PC-3 (cell line): ENCODE results near the gene DNAJC5. TPM values are rescaled to one million over a fixed set of nuclear protein-coding genes. Genes with fewer than 3 reads are reported as not detected.

ENCODE experiments used
- ATAC-seq: fragments of 200-7000 bp; cut with Tn5 transposase; 2 replicates; pipeline ENCODE4 v1.9.1; 2020; ENCODE audit warnings: mild to moderate bottlenecking, moderate library complexity
- BruUV-seq: library from RNA; stranded (reverse); fragments of 400-500 nt; replicated peaks from 2 replicates; lab custom pipeline; 2021; lab: Mats Ljungman, UMichigan
- CTCF ChIA-PET: fragments of 300-600 bp; sonication (Branson Sonifier 250); formaldehyde crosslinking; loops from one replicate; lab custom pipeline; 2022; ENCODE audit warnings: antibody characterized with exemption; lab: Charles Lee
- POLR2A ChIA-PET: fragments of 300-600 bp; sonication (Branson Sonifier 250); formaldehyde crosslinking; loops from one replicate; lab custom pipeline; 2022; ENCODE audit warnings: antibody characterized with exemption; ENCODE audit not compliant: unreplicated experiment; lab: Charles Lee
- DNase-seq: peaks from one replicate; pipeline ENCODE4 v3.0.0-alpha.2; 2015
- H2AFZ ChIP-seq: fragments of 300-600 bp; sonication (generic); 2 replicates; pipeline ENCODE4 v1.6.0; 2016; ENCODE audit warnings: antibody characterized with exemption, low read length
- H3F3A ChIP-seq: fragments of 300-600 bp; sonication (generic); one replicate; pipeline ENCODE4 v1.6.0; 2017; ENCODE audit warnings: antibody characterized with exemption, low read length, control low read depth, mild to moderate bottlenecking; ENCODE audit not compliant: unreplicated experiment
- H3K27ac ChIP-seq: fragments of 300-600 bp; sonication (generic); 2 replicates; pipeline ENCODE4 v1.5.1; 2016; ENCODE audit warnings: mild to moderate bottlenecking, low read length
- H3K27me3 ChIP-seq: fragments of 300-600 bp; sonication (generic); 2 replicates; pipeline ENCODE4 v1.6.1; 2016; ENCODE audit warnings: low read length, mixed read lengths
- H3K36me3 ChIP-seq: fragments of 300-600 bp; sonication (generic); 2 replicates; pipeline ENCODE4 v1.6.1; 2016; ENCODE audit warnings: low read depth, mixed run types, low read length, mixed read lengths
- H3K4me1 ChIP-seq: fragments of 300-600 bp; sonication (generic); 2 replicates; pipeline ENCODE4 v1.5.1; 2016; ENCODE audit warnings: low read length; ENCODE audit not compliant: insufficient read depth
- H3K4me2 ChIP-seq: fragments of 300-600 bp; sonication (generic); 2 replicates; pipeline ENCODE4 v1.6.0; 2016; ENCODE audit warnings: low read length
- H3K4me3 ChIP-seq: fragments of 300-600 bp; sonication (generic); 2 replicates; pipeline ENCODE4 v1.5.1; 2016; ENCODE audit warnings: mild to moderate bottlenecking, low read length, mixed read lengths
- H3K79me2 ChIP-seq: fragments of 300-600 bp; sonication (generic); 2 replicates; pipeline ENCODE4 v1.6.1; 2017; ENCODE audit warnings: low read length, mixed read lengths
- H3K9ac ChIP-seq: fragments of 300-600 bp; sonication (generic); 2 replicates; pipeline ENCODE4 v1.6.0; 2016; ENCODE audit warnings: mild to moderate bottlenecking, low read length
- H3K9me2 ChIP-seq: fragments of 300-600 bp; sonication (generic); replicated peaks from 2 replicates; pipeline ENCODE4 v1.6.1; 2016; ENCODE audit warnings: mixed run types, low read length, mixed read lengths
- H3K9me3 ChIP-seq: fragments of 300-600 bp; sonication (generic); 2 replicates; pipeline ENCODE4 v1.6.1; 2016; ENCODE audit warnings: low read length, mixed read lengths
- H4K20me1 ChIP-seq: fragments of 300-600 bp; sonication (generic); 2 replicates; pipeline ENCODE4 v1.6.1; 2016; ENCODE audit warnings: low read length, mixed read lengths
- CTCF ChIP-seq: fragments of 300-600 bp; sonication (generic); conservative IDR thresholded peaks from 2 replicates; pipeline ENCODE4 v1.5.1; 2017; ENCODE audit warnings: antibody characterized with exemption, low read depth, mild to moderate bottlenecking, low read length
- EZH2 ChIP-seq: fragments of 300-600 bp; sonication (generic); IDR thresholded peaks from one replicate; pipeline ENCODE4 v1.6.1; 2017; ENCODE audit warnings: antibody characterized with exemption, mild to moderate bottlenecking, low read length; ENCODE audit not compliant: unreplicated experiment
- EZH2phosphoT487 ChIP-seq: fragments of 300-600 bp; sonication (generic); IDR thresholded peaks from 2 replicates; pipeline ENCODE4 v1.6.1; 2018; ENCODE audit warnings: mild to moderate bottlenecking, antibody characterized with exemption, low read length, borderline replicate concordance
- intact Hi-C: fragments of 100-400 bp; cut with micrococcal nuclease; formaldehyde crosslinking; loops from 2 replicates; pipeline ENCODE4 v1.9.0; 2023
- total RNA-seq: library from RNA; depleted of rRNA; stranded (reverse); fragments of >200 nt; gene quantifications from 2 replicates; pipeline ENCODE4 v1.2.3, GENCODE V29; 2014

DNAJC5 gene
- total RNA-seq, 1 experiment from 2014 or later: 73.7 TPM

- H3K79me2 ChIP-seq: peaks cover 52% of the 10 kb centered on the region
- peak within 1 kb of the TSS; percentile 97 for H3K4me2 ChIP-seq
- intact Hi-C loops: loop anchor here (2.0 to 5.0 kb wide), 2 partner anchors 45 to 419 kb away; partner anchors contain the start of gene PTK6
- H3K27me3 ChIP-seq: no peaks in the 10 kb centered on the region
- H3K36me3 ChIP-seq: peaks cover 5% of the 10 kb centered on the region; the same call in 1 of the 2 replicates
- H3K4me1 ChIP-seq: peaks cover 33% of the 10 kb centered on the region
- H2AFZ ChIP-seq: peak within 1 kb of the TSS; percentile 90
- CTCF ChIA-PET: interaction anchor here (0.6 kb wide), 1 partner anchor 48 kb away, joined by 3 read pairs; no protein-coding TSS in a partner anchor
- POLR2A ChIA-PET: interaction anchor here (0.6 kb wide), 1 partner anchor 45 kb away, joined by 3 read pairs; no protein-coding TSS in a partner anchor
- TF ChIP-seq CTCF: no peak
- TSS peak; percentile 12 for BruUV-seq
- H3F3A ChIP-seq: no peaks in the 10 kb centered on the region
- H3K9ac ChIP-seq: peak within 1 kb of the TSS; percentile 98
- DNase-seq: peak; percentile 83
- H4K20me1 ChIP-seq: peaks cover 34% of the 10 kb centered on the region; the same call in 1 of the 2 replicates
- H3K9me3 ChIP-seq: no peaks in the 10 kb centered on the region
- ATAC-seq: peak; percentile 72
- peak within 1 kb of the TSS; percentile 91 for H3K27ac ChIP-seq
- no peaks in the 10 kb centered on the region for H3K9me2 ChIP-seq
- H3K4me3 ChIP-seq: peak within 1 kb of the TSS; percentile 95
Measured at GRCh38 chr20:63955827-63956663, 61.1 kb downstream of the DNAJC5 start, which contains the start of gene UCKL1. TSS of gene UCKL1 (minus strand) at chr20:63956416. CDS start at chr20:63956372, 44 bp downstream.

DNA sequence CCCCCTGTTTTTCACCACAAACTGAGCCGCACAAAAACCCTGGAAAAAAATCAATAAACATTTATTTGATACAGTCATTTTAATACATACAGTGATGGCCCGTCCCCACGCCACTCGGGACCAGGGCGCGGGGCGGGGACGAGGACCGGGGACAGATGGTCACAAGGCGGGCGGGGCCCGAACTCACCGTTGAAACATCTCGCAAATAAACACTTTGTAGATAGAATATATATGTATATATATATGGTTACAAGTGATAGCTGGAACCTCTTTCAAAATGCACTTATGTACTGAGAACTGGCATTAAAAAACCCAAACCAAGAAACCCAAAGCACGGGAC, 61.7 kb downstream of the DNAJC5 start:
- peak overlapping the region; percentile 66 for H2AFZ ChIP-seq
- H3K9me3 ChIP-seq: no peaks in the 10 kb centered on the region
- H3K4me2 ChIP-seq: peak overlapping the region; percentile 89
- POLR2A ChIA-PET: interaction anchor here (0.5 to 0.6 kb wide), 2 partner anchors 46 to 54 kb away, joined by 3 to 11 read pairs; no protein-coding TSS in a partner anchor
- CTCF ChIA-PET: interaction anchor here (0.6 kb wide), 1 partner anchor 48 kb away, joined by 3 read pairs; no protein-coding TSS in a partner anchor
- H3K9me2 ChIP-seq: no peaks in the 10 kb centered on the region
- H4K20me1 ChIP-seq: peaks cover 29% of the 10 kb centered on the region; the same call in 1 of the 2 replicates
- no peak for ATAC-seq
- no peaks in the 10 kb centered on the region for H3F3A ChIP-seq
- peak overlapping the region; percentile 95 for H3K4me3 ChIP-seq
- H3K36me3 ChIP-seq: peaks cover 5% of the 10 kb centered on the region; the same call in 1 of the 2 replicates
- peak; percentile 11 for DNase-seq
- TF ChIP-seq CTCF: no peak
- TF ChIP-seq EZH2phosphoT487: no peak
- TF ChIP-seq EZH2: no peak
- H3K79me2 ChIP-seq: peaks cover 46% of the 10 kb centered on the region
- no TSS peak for BruUV-seq
- peak overlapping the region; percentile 91 for H3K27ac ChIP-seq
- peaks cover 33% of the 10 kb centered on the region for H3K4me1 ChIP-seq
- intact Hi-C loops: loop anchor here (2.0 to 5.0 kb wide), 2 partner anchors 46 to 419 kb away; partner anchors contain the start of gene PTK6
- H3K9ac ChIP-seq: peak overlapping the region; percentile 85
- no peaks in the 10 kb centered on the region for H3K27me3 ChIP-seq
